Measurements from ENCODE around the gene AQP2. TPM values are rescaled to one million over a fixed set of nuclear protein-coding genes. Genes with fewer than 3 reads are reported as not detected.

The AQP2 gene
- total and polyA plus RNA-seq, 2 experiments from 2014 or later = 0.71 to 1.4 TPM

GRCh38 chr12:49978125-49978524 is 27.6 kb downstream of the AQP2 start:
- H3K4me2 ChIP-seq = no peak overlapping the region
- H3K4me3 ChIP-seq = no peak overlapping the region
- H3K9me3 ChIP-seq (ENCODE audit: low read depth) = no peaks in the 10 kb centered on the region
- H3K4me1 ChIP-seq (ENCODE audit: insufficient read depth) = peaks cover 13% of the 10 kb centered on the region
- H3K27me3 ChIP-seq = no peaks in the 10 kb centered on the region
- no peak overlapping the region for H3K27ac ChIP-seq
- no peaks in the 10 kb centered on the region for H3K36me3 ChIP-seq (replicated peaks; ENCODE audit: insufficient read depth, low read depth)
- H4K20me1 ChIP-seq (ENCODE audit: insufficient read depth, poor library complexity, severe bottlenecking) = no peaks in the 10 kb centered on the region
- no peak for DNase-seq (ENCODE audit: low spot score)
- no peaks in the 10 kb centered on the region for H3K79me2 ChIP-seq
- H2AFZ ChIP-seq = no peak overlapping the region
- TF ChIP-seq EZH2phosphoT487 (IDR thresholded peaks at IDR 0.05; ENCODE audit: low read depth, severe bottlenecking, unreplicated experiment) = no peak
- TF ChIP-seq EZH2 (IDR thresholded peaks at IDR 0.05; ENCODE audit: borderline replicate concordance) = no peak
- no peak for TF ChIP-seq CTCF (IDR thresholded peaks at IDR 0.05; ENCODE audit: poor library complexity)
- no peaks in the 10 kb centered on the region for H3K9me2 ChIP-seq (replicated peaks; ENCODE audit: insufficient read depth)
- WGBS (ENCODE audit: low lambda C conversion rate, missing lambda C conversion rate) = 70% methylated on average over 4 of the region's 4 CpGs

- Histone ChIP-seq H3K9me3 (ENCODE audit: low read depth) (no peaks in the 10 kb centered on the region), H3K27ac (no peak overlapping the region), H2AFZ (no peak overlapping the region)
These were observed 28.6 kb downstream of the AQP2 start for GRCh38 chr12:49979016-49979586.

GRCh38 chr12:49979791-49980190 is 29.3 kb downstream of the AQP2 start:
- TF ChIP-seq EZH2 (IDR thresholded peaks at IDR 0.05; ENCODE audit: borderline replicate concordance) (no peak), EZH2phosphoT487 (IDR thresholded peaks at IDR 0.05; ENCODE audit: low read depth, severe bottlenecking, unreplicated experiment) (no peak), CTCF (IDR thresholded peaks at IDR 0.05; ENCODE audit: poor library complexity) (no peak)
- 96% methylated on average over 3 of the region's 3 CpGs for WGBS (ENCODE audit: low lambda C conversion rate, missing lambda C conversion rate)

More at GRCh38 chr12:49979016-49979586, 28.6 kb downstream of the AQP2 start:
- H4K20me1 ChIP-seq (ENCODE audit: insufficient read depth, poor library complexity, severe bottlenecking) = no peaks in the 10 kb centered on the region
- H3K27me3 ChIP-seq = no peaks in the 10 kb centered on the region
- H3K36me3 ChIP-seq (replicated peaks; ENCODE audit: insufficient read depth, low read depth) = no peaks in the 10 kb centered on the region
- H3K4me2 ChIP-seq = no peak overlapping the region
- 80% methylated on average over 10 of the region's 10 CpGs for WGBS (ENCODE audit: low lambda C conversion rate, missing lambda C conversion rate)
- H3K4me3 ChIP-seq = no peak overlapping the region
- H3K4me1 ChIP-seq (ENCODE audit: insufficient read depth) = peaks cover 15% of the 10 kb centered on the region
- no peak for DNase-seq (ENCODE audit: low spot score)
- no peak for TF ChIP-seq EZH2 (IDR thresholded peaks at IDR 0.05; ENCODE audit: borderline replicate concordance)
- no peak for TF ChIP-seq EZH2phosphoT487 (IDR thresholded peaks at IDR 0.05; ENCODE audit: low read depth, severe bottlenecking, unreplicated experiment)
- TF ChIP-seq CTCF (IDR thresholded peaks at IDR 0.05; ENCODE audit: poor library complexity) = no peak
- no peaks in the 10 kb centered on the region for H3K79me2 ChIP-seq
- H3K9me2 ChIP-seq (replicated peaks; ENCODE audit: insufficient read depth) = no peaks in the 10 kb centered on the region

More at GRCh38 chr12:49979791-49980190, 29.3 kb downstream of the AQP2 start:
- Histone ChIP-seq H3K36me3 (replicated peaks; ENCODE audit: insufficient read depth, low read depth) (no peaks in the 10 kb centered on the region), H4K20me1 (ENCODE audit: insufficient read depth, poor library complexity, severe bottlenecking) (no peaks in the 10 kb centered on the region), H3K4me2 (no peak overlapping the region), H3K27ac (no peak overlapping the region), H3K79me2 (no peaks in the 10 kb centered on the region), H3K27me3 (no peaks in the 10 kb centered on the region), H3K9me3 (ENCODE audit: low read depth) (no peaks in the 10 kb centered on the region), H2AFZ (no peak overlapping the region), H3K9me2 (replicated peaks; ENCODE audit: insufficient read depth) (no peaks in the 10 kb centered on the region), H3K4me1 (ENCODE audit: insufficient read depth) (peaks cover 19% of the 10 kb centered on the region), H3K4me3 (no peak overlapping the region)
- no peak for DNase-seq (ENCODE audit: low spot score)

All from hepatocyte (in vitro differentiated cells).